PFSK-1 (cell line): ENCODE data around the gene PSIP1.

Experiments used
- FOXP2 ChIP-seq: optimal IDR thresholded peaks from 2 replicates; pipeline ENCODE3; 2011; ENCODE audit warnings: borderline replicate concordance, control low read depth, inconsistent platforms; ENCODE audit not compliant: insufficient read depth; ENCODE audit errors: extremely low read length, extremely low read depth
- POLR2AphosphoS5 ChIP-seq: IDR thresholded peaks from 2 replicates; pipeline ENCODE4 v1.6.1; 2012; ENCODE audit warnings: low read depth, mild to moderate bottlenecking, control low read depth, low read length, moderate library complexity
- SIN3A ChIP-seq: IDR thresholded peaks from 2 replicates; pipeline ENCODE4 v1.6.1; 2012; ENCODE audit warnings: mild to moderate bottlenecking, low read length, moderate library complexity, borderline replicate concordance; ENCODE audit not compliant: insufficient read depth
- TAF1 ChIP-seq: IDR thresholded peaks from 2 replicates; pipeline ENCODE4 v1.6.1; 2012; ENCODE audit warnings: low read length, control low read depth, borderline replicate concordance; ENCODE audit not compliant: insufficient read depth
- TF ChIP-seq, protein P1 (sequence below), 2 experiments: IDR thresholded peaks; 2 replicates each; pipeline versions ENCODE4 v1.6.1 to v1.8.0; 2011 to 2012; ENCODE audit warnings: low read depth in 2 of 2, low read length in 2 of 2, control low read depth in 1 of 2, inconsistent platforms in 1 of 2, mild to moderate bottlenecking in 1 of 2, moderate library complexity in 1 of 2; ENCODE audit not compliant: insufficient read depth in 1 of 2

PSIP1 gene

DNA sequence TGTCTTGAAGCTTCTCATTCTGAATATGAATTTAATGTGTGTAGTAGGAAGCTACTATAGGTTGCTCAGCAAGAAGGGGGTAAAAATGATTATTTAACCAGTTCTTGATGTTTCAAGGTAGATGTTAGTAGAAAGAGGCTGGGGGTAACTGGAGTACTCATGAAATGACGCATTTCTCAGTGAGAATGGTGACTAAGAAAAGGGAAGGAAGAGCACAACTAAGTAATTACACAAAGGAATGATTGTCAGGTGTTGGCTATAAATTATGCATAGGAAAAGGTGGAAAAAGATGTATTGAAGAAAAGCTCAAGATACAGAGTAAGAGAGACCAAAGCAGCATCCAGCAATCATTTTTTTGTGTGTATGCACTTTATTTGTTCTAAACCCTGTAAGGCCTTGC lies 1.4 kb upstream of the PSIP1 start:
- TF ChIP-seq FOXP2 = no peak
- TF ChIP-seq POLR2AphosphoS5 = no peak
- no peak for TF ChIP-seq TAF1
- TF ChIP-seq, protein P1, sequence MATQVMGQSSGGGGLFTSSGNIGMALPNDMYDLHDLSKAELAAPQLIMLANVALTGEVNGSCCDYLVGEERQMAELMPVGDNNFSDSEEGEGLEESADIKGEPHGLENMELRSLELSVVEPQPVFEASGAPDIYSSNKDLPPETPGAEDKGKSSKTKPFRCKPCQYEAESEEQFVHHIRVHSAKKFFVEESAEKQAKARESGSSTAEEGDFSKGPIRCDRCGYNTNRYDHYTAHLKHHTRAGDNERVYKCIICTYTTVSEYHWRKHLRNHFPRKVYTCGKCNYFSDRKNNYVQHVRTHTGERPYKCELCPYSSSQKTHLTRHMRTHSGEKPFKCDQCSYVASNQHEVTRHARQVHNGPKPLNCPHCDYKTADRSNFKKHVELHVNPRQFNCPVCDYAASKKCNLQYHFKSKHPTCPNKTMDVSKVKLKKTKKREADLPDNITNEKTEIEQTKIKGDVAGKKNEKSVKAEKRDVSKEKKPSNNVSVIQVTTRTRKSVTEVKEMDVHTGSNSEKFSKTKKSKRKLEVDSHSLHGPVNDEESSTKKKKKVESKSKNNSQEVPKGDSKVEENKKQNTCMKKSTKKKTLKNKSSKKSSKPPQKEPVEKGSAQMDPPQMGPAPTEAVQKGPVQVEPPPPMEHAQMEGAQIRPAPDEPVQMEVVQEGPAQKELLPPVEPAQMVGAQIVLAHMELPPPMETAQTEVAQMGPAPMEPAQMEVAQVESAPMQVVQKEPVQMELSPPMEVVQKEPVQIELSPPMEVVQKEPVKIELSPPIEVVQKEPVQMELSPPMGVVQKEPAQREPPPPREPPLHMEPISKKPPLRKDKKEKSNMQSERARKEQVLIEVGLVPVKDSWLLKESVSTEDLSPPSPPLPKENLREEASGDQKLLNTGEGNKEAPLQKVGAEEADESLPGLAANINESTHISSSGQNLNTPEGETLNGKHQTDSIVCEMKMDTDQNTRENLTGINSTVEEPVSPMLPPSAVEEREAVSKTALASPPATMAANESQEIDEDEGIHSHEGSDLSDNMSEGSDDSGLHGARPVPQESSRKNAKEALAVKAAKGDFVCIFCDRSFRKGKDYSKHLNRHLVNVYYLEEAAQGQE (IDR thresholded peaks at IDR 0.05; ENCODE audit: insufficient read depth in 1 of 2, low read depth in 2 of 2, low read length in 2 of 2) = no peak
- no peak for TF ChIP-seq SIN3A

DNA sequence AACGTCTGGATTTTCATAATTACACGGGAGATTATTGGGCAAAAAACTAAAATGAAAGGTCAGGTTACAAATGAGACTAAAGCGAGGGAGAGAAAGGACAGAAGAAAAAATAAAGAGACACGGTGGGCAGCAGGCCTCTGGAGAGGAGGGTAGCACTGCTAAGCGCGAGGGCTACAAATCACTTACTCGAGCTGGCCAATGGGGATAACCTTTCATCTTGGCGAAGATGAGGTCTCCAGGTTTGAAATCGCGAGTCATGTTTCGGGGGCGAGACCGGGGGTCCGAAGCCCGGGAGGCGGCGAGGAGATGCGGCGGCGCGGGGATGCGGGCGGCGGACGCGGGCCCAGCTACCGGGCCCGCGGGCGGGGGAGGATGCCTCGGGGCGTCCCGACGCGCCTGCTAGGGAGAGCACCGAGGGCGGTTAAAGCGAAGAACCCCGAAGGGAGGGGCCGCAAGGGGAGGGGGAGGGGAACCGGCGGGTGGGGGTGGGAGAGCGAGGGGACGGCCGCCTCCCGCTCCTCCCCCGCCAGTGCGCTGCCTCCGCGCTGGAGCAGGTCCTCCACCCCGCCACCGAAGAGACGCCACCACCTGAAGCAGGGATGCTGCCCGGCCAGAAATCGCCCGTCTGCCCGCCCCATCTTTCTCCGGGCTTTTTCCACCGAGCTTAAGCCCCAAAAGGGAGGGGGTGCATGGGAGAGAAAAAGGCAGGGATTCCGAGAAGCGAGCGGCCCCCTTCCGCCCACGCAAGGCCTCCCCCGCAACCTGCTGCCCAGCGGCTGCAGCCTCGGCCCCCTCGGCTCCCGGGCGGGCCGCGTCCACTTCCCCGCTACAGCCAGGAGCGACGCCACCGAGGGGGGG lies 610 bp downstream of the PSIP1 start:
- no peak for TF ChIP-seq POLR2AphosphoS5
- no peak for TF ChIP-seq SIN3A
- no peak for TF ChIP-seq FOXP2
- TF ChIP-seq, protein P1 (IDR thresholded peaks at IDR 0.05; ENCODE audit: insufficient read depth in 1 of 2, low read depth in 2 of 2, low read length in 2 of 2) = no peak
- TF ChIP-seq TAF1 = no peak

DNA sequence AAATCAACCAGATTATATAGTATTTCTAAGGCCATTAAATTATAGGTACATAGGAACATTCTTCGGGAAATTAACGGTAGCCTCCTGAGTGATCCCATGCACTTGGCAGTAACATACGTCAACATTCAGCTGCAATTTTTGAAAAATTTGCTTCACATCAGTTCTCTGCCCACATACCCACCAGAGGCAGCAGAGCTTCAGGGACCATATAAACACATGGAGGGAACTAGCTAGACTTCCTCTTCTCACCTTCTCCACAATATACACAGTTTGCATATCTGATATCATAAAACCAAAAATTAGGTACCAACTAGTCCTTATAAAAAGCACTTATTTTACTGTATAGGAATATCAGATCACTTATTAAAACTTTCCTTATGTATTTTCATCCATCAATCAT lies 4.8 kb downstream of the PSIP1 start:
- TF ChIP-seq TAF1 (no peak), FOXP2 (no peak), SIN3A (no peak), POLR2AphosphoS5 (no peak)
- TF ChIP-seq, protein P1 (IDR thresholded peaks at IDR 0.05; ENCODE audit: insufficient read depth in 1 of 2, low read depth in 2 of 2, low read length in 2 of 2) = no peak

DNA sequence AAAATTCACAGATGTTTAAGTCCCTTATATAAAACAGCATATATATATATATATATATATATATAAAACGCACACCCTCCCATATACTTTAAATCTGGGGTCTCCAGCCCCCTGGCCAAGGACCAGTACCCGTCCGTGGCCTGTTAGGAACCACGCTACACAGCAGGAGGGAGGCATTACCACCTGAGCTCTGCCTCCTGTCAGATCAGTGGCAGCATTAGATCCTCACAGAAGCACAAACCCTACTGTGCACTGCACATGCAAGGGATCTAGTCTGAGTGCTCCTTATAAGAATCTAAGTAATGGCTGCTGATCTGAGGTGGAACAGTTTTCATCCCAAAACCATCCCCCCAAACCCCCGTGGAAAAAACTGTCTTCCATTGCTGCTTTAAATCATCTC lies 9.0 kb downstream of the PSIP1 start:
- TF ChIP-seq, protein P1 (IDR thresholded peaks at IDR 0.05; ENCODE audit: insufficient read depth in 1 of 2, low read depth in 2 of 2, low read length in 2 of 2) = no peak
- TF ChIP-seq FOXP2 = no peak
- TF ChIP-seq POLR2AphosphoS5 = no peak
- TF ChIP-seq SIN3A = no peak
- TF ChIP-seq TAF1 = no peak

DNA sequence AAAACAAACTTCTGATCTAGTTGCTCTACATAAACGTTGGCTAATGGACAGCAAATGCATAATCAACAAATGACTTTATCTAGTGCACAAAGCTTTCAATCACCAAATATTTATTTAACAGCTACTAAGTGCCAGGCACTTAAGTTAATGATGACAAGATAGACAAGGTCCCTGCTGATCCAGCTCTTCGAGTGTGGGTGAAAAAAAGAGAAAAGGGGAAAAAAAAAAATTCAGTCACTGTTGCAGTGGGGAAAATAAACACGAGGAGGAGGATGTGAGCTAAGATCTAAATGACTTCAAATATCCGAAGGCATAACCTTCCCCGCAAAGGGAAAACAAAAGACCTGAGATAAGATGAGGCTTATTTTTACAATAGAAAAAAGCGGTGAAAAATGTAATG lies 9.6 kb downstream of the PSIP1 start:
- TF ChIP-seq TAF1 (no peak), SIN3A (no peak), FOXP2 (no peak), POLR2AphosphoS5 (no peak)
- TF ChIP-seq, protein P1 (IDR thresholded peaks at IDR 0.05; ENCODE audit: insufficient read depth in 1 of 2, low read depth in 2 of 2, low read length in 2 of 2) = no peak
